Trophoblast cell (in vitro differentiated cells and primary cell): Measurements from ENCODE around the gene PAK2.
A peak's percentile ranks its signal among the peaks of the same experiment; 100 is the strongest.

Experiments used
- DNase-seq, 2 donors: peaks; one replicate each; pipeline ENCODE4 v3.0.0-alpha.2; 2016
- H2AFZ ChIP-seq: 2 replicates; pipeline ENCODE4 v1.6.1; 2013; ENCODE audit warnings: low read length, moderate library complexity, mild to moderate bottlenecking; ENCODE audit not compliant: insufficient read depth, poor library complexity
- H2AK5ac ChIP-seq: 2 replicates; pipeline ENCODE4 v1.6.1; 2013; ENCODE audit warnings: mild to moderate bottlenecking, low read length
- H2BK120ac ChIP-seq: 2 replicates; pipeline ENCODE4 v1.6.1; 2013; ENCODE audit warnings: low read length, mild to moderate bottlenecking, moderate library complexity; ENCODE audit not compliant: insufficient read depth, poor library complexity
- H2BK12ac ChIP-seq: 2 replicates; pipeline ENCODE4 v1.6.1; 2013; ENCODE audit warnings: mild to moderate bottlenecking, low read length, moderate library complexity
- H2BK5ac ChIP-seq: 2 replicates; pipeline ENCODE4 v1.6.1; 2013; ENCODE audit warnings: low read length, low read depth, moderate library complexity, mild to moderate bottlenecking; ENCODE audit not compliant: poor library complexity
- H3K14ac ChIP-seq: 2 replicates; pipeline ENCODE4 v1.6.1; 2013; ENCODE audit warnings: mild to moderate bottlenecking, low read length
- H3K18ac ChIP-seq: 2 replicates; pipeline ENCODE4 v1.6.1; 2013; ENCODE audit warnings: mild to moderate bottlenecking, low read length
- H3K23ac ChIP-seq: 2 replicates; pipeline ENCODE4 v1.6.1; 2013; ENCODE audit warnings: low read length
- H3K27ac ChIP-seq: 2 replicates; pipeline ENCODE4 v1.5.1; 2013; ENCODE audit warnings: low read depth, mild to moderate bottlenecking, inconsistent platforms, low read length, moderate library complexity
- H3K27me3 ChIP-seq: 2 replicates; pipeline ENCODE4 v1.6.1; 2013; ENCODE audit warnings: inconsistent platforms, mild to moderate bottlenecking, low read length, moderate library complexity; ENCODE audit not compliant: insufficient read depth
- H3K36me3 ChIP-seq, 2 experiments: 1 replicate in 1 of 2; 2 replicates in 1 of 2; pipeline ENCODE4 v1.6.1; 2013; ENCODE audit warnings: low read length in 2 of 2, mild to moderate bottlenecking in 2 of 2, moderate library complexity in 1 of 2; ENCODE audit not compliant: insufficient read depth in 2 of 2, control insufficient read depth in 1 of 2
- H3K4ac ChIP-seq: 2 replicates; pipeline ENCODE4 v1.6.1; 2013; ENCODE audit warnings: low read depth, mild to moderate bottlenecking, low read length, moderate library complexity
- H3K4me1 ChIP-seq, 2 experiments: 1 replicate in 1 of 2; 2 replicates in 1 of 2; pipeline ENCODE4 v1.6.1; 2013; ENCODE audit warnings: low read length in 2 of 2, mild to moderate bottlenecking in 2 of 2, moderate library complexity in 1 of 2; ENCODE audit not compliant: insufficient read depth in 2 of 2, control insufficient read depth in 1 of 2
- H3K4me2 ChIP-seq: 2 replicates; pipeline ENCODE4 v1.6.1; 2013; ENCODE audit warnings: inconsistent platforms, mild to moderate bottlenecking, low read length, moderate library complexity
- H3K4me3 ChIP-seq: 2 replicates; pipeline ENCODE4 v1.5.1; 2013; ENCODE audit warnings: mild to moderate bottlenecking, low read depth, low read length, inconsistent platforms
- H3K79me1 ChIP-seq: one replicate; pipeline ENCODE4 v1.6.1; 2013; ENCODE audit warnings: low read length
- H3K79me2 ChIP-seq: 2 replicates; pipeline ENCODE4 v1.6.1; 2013; ENCODE audit warnings: low read length, mild to moderate bottlenecking; ENCODE audit not compliant: control insufficient read depth, insufficient read depth, poor library complexity
- H3K9ac ChIP-seq: 2 replicates; pipeline ENCODE4 v1.6.1; 2013; ENCODE audit warnings: mild to moderate bottlenecking, low read length
- H3K9me3 ChIP-seq: 2 replicates; pipeline ENCODE4 v1.6.1; 2013; ENCODE audit warnings: low read depth, mild to moderate bottlenecking, control low read depth, inconsistent platforms, low read length; ENCODE audit not compliant: insufficient read depth
- H4K12ac ChIP-seq: 2 replicates; pipeline ENCODE4 v1.6.1; 2013; ENCODE audit warnings: low read depth, mild to moderate bottlenecking, low read length, moderate library complexity
- H4K8ac ChIP-seq: 2 replicates; pipeline ENCODE4 v1.6.1; 2013; ENCODE audit warnings: low read depth, mild to moderate bottlenecking, low read length, moderate library complexity
- H4K91ac ChIP-seq: one replicate; pipeline ENCODE4 v1.6.1; 2013; ENCODE audit warnings: low read depth, mild to moderate bottlenecking, low read length, moderate library complexity
- WGBS: extraction: QIAGEN DNeasy Blood & Tissue Kit; methylation state at CpG from one replicate; pipeline ENCODE4 v1.1.7; 2013; ENCODE audit warnings: missing lambda C conversion rate; ENCODE audit not compliant: insufficient read length, insufficient coverage; ENCODE audit errors: extremely low coverage; 5-methylcytosine and 5-hydroxymethylcytosine counted together

PAK2 gene

GRCh38 chr3:196749125-196749524 lies 9.5 kb downstream of the PAK2 start:
- Histone ChIP-seq H3K9ac (no peak overlapping the region), H3K27ac (no peak overlapping the region), H3K79me1 (peaks cover 2% of the 10 kb centered on the region), H2BK120ac (no peak overlapping the region), H4K91ac (no peak overlapping the region), H2AK5ac (no peak overlapping the region), H2BK5ac (no peak overlapping the region), H3K23ac (no peak overlapping the region), H3K14ac (no peak overlapping the region), H3K4me2 (no peak overlapping the region), H3K9me3 (no peaks in the 10 kb centered on the region), H3K79me2 (peaks cover 9% of the 10 kb centered on the region), H2BK12ac (no peak overlapping the region), H2AFZ (no peak overlapping the region), H3K18ac (no peak overlapping the region), H3K4me1 (peaks cover 5 to 8% of the 10 kb centered on the region in 2 experiments), H3K27me3 (no peaks in the 10 kb centered on the region), H3K4me3 (no peak overlapping the region), H3K4ac (peak overlapping the region; percentile 92), H4K8ac (no peak overlapping the region), H3K36me3 (peaks cover 2 to 9% of the 10 kb centered on the region in 2 experiments), H4K12ac (no peak overlapping the region)
- WGBS, result no CpG with 5 or more reads among the region's 8 CpGs
- DNase-seq, result no peak

GRCh38 chr3:196753201-196753600 lies 13.5 kb downstream of the PAK2 start:
- peak overlapping the region; percentile 24 for H3K27ac ChIP-seq
- peaks cover 5 to 15% of the 10 kb centered on the region in 2 experiments for H3K36me3 ChIP-seq
- H3K14ac ChIP-seq, result peak overlapping the region; percentile 44
- no peak overlapping the region for H4K12ac ChIP-seq
- peak overlapping the region; percentile 67 for H3K4ac ChIP-seq
- H3K9me3 ChIP-seq, result peaks cover 5% of the 10 kb centered on the region
- H3K9ac ChIP-seq, result no peak overlapping the region
- WGBS, result no CpG with 5 or more reads among the region's 8 CpGs
- peaks cover 5 to 14% of the 10 kb centered on the region in 2 experiments for H3K4me1 ChIP-seq
- H3K27me3 ChIP-seq, result no peaks in the 10 kb centered on the region
- no peak for DNase-seq
- peaks cover 12% of the 10 kb centered on the region for H3K79me2 ChIP-seq
- no peak overlapping the region for H4K8ac ChIP-seq
- no peak overlapping the region for H2AK5ac ChIP-seq
- H2AFZ ChIP-seq, result no peak overlapping the region
- H3K18ac ChIP-seq, result peak overlapping the region; percentile 64
- no peak overlapping the region for H3K4me2 ChIP-seq
- no peak overlapping the region for H3K4me3 ChIP-seq
- no peak overlapping the region for H2BK120ac ChIP-seq
- no peak overlapping the region for H2BK5ac ChIP-seq
- no peak overlapping the region for H3K23ac ChIP-seq
- H4K91ac ChIP-seq, result no peak overlapping the region
- peak overlapping the region; percentile 65 for H2BK12ac ChIP-seq
- H3K79me1 ChIP-seq, result peaks cover 11% of the 10 kb centered on the region

GRCh38 chr3:196754091-196754981 lies 14.7 kb downstream of the PAK2 start:
- peak overlapping the region; percentile 55 for H3K14ac ChIP-seq
- no peak overlapping the region for H2BK12ac ChIP-seq
- H2BK120ac ChIP-seq, result peak overlapping the region; percentile 26
- H3K27ac ChIP-seq, result peak overlapping the region; percentile 99
- H3K4me2 ChIP-seq, result peak overlapping the region; percentile 17
- WGBS, result no CpG with 5 or more reads among the region's 9 CpGs
- no peak overlapping the region for H3K4me3 ChIP-seq
- H2BK5ac ChIP-seq, result peak overlapping the region; percentile 79
- H3K27me3 ChIP-seq, result no peaks in the 10 kb centered on the region
- peak overlapping the region; percentile 10 for H3K4ac ChIP-seq
- peaks cover 11% of the 10 kb centered on the region for H3K79me1 ChIP-seq
- H3K4me1 ChIP-seq, result peaks cover 5 to 14% of the 10 kb centered on the region in 2 experiments
- no peak overlapping the region for H4K8ac ChIP-seq
- H4K91ac ChIP-seq, result peak overlapping the region; percentile 39
- H4K12ac ChIP-seq, result no peak overlapping the region
- no peak overlapping the region for H3K18ac ChIP-seq
- H3K23ac ChIP-seq, result no peak overlapping the region
- H3K36me3 ChIP-seq, result peaks cover 5 to 13% of the 10 kb centered on the region in 2 experiments
- H3K9ac ChIP-seq, result peak overlapping the region; percentile 30
- no peak overlapping the region for H2AK5ac ChIP-seq
- H2AFZ ChIP-seq, result no peak overlapping the region
- H3K9me3 ChIP-seq, result peaks cover 5% of the 10 kb centered on the region
- peak; percentile 69 to 79 for DNase-seq
- H3K79me2 ChIP-seq, result peaks cover 14% of the 10 kb centered on the region

- Histone ChIP-seq H3K4me3 (no peak overlapping the region), H3K4me1 (peaks cover 5 to 14% of the 10 kb centered on the region in 2 experiments), H3K9ac (no peak overlapping the region), H3K79me2 (peaks cover 18% of the 10 kb centered on the region), H3K4ac (peak overlapping the region; percentile 70), H3K18ac (no peak overlapping the region), H2AK5ac (no peak overlapping the region), H3K23ac (no peak overlapping the region), H3K9me3 (peaks cover 5% of the 10 kb centered on the region), H2BK12ac (no peak overlapping the region), H4K12ac (no peak overlapping the region), H3K36me3 (peaks cover 3 to 10% of the 10 kb centered on the region in 2 experiments), H2BK120ac (no peak overlapping the region), H4K8ac (no peak overlapping the region), H3K4me2 (no peak overlapping the region), H3K14ac (no peak overlapping the region), H3K79me1 (peaks cover 11% of the 10 kb centered on the region), H2AFZ (no peak overlapping the region), H3K27ac (no peak overlapping the region), H4K91ac (no peak overlapping the region), H3K27me3 (no peaks in the 10 kb centered on the region), H2BK5ac (no peak overlapping the region)
- WGBS, result no CpG with 5 or more reads among the region's 4 CpGs
- no peak for DNase-seq
Measured at GRCh38 chr3:196756732-196757131, 17.1 kb downstream of the PAK2 start.
